Measurements from ENCODE around the gene PCTP.

- TF ChIP-seq CTCF (IDR thresholded peaks at IDR 0.05; ENCODE audit: poor library complexity) (no peak), EZH2phosphoT487 (IDR thresholded peaks at IDR 0.05; ENCODE audit: low read depth, severe bottlenecking, unreplicated experiment) (no peak)
Observed at GRCh38 chr17:55709440-55709839, 41.4 kb upstream of the PCTP start.
